GM12878 (cell line): ENCODE measurements around the gene UMPS. TPM values are rescaled to one million over a fixed set of nuclear protein-coding genes. Genes with fewer than 3 reads are reported as not detected.

ENCODE experiments used
- ATAC-seq: fragments of 200-7000 bp; cut with Tn5 transposase; 3 replicates; pipeline ENCODE4 v1.9.1; 2020; ENCODE audit warnings: mild to moderate bottlenecking, moderate library complexity
- BruUV-seq: library from RNA; stranded (reverse); fragments of 400-500 nt; replicated peaks from 2 replicates; lab custom pipeline; 2021; lab: Mats Ljungman, UMichigan
- CTCF ChIA-PET: fragments of 300-600 bp; sonication (Branson Sonifier 250); formaldehyde crosslinking; extraction: SDS; loops from one replicate; lab custom pipeline; 2021; ENCODE audit warnings: inconsistent platforms; lab: Yijun Ruan, JAX
- POLR2A ChIA-PET: fragments of 350-600 bp; formaldehyde crosslinking; extraction: SDS; loops from one replicate; lab custom pipeline; 2021; ENCODE audit warnings: inconsistent platforms; lab: Charles Lee
- RAD21 ChIA-PET: fragments of 300-600 bp; sonication (Branson Sonifier 250); formaldehyde crosslinking; loops from one replicate; lab custom pipeline; 2023; ENCODE audit warnings: antibody characterized with exemption; ENCODE audit not compliant: unreplicated experiment; lab: Charles Lee
- SMC1A ChIA-PET: fragments of 300-600 bp; sonication (Branson Sonifier 250); formaldehyde crosslinking; loops from one replicate; lab custom pipeline; 2023; ENCODE audit not compliant: unreplicated experiment, uncharacterized antibody; lab: Charles Lee
- DNase-seq: peaks from one replicate; pipeline ENCODE4 v3.0.0-alpha.2; 2011; ENCODE audit warnings: low read depth, low spot score
- FAIRE-seq: peaks from 3 replicates; lab custom pipeline; 2011; peaks lifted over from hg19 to GRCh38; lab: Jason Lieb, UNC
- H2AFZ ChIP-seq: 2 replicates; pipeline ENCODE4 v1.6.0; 2011; ENCODE audit warnings: low read depth, low read length, control low read depth; ENCODE audit not compliant: control insufficient read depth
- H3K27ac ChIP-seq: 2 replicates; pipeline ENCODE4 v1.5.1; 2011; ENCODE audit warnings: control low read depth; ENCODE audit not compliant: control insufficient read depth, insufficient read depth
- H3K27me3 ChIP-seq, 2 experiments: replicated peaks in 1 of 2; 2 replicates each; pipeline versions ENCODE4 v1.6.0 to v1.6.1; 2011; ENCODE audit warnings: low read length in 1 of 2; ENCODE audit not compliant: control insufficient read depth in 2 of 2, insufficient read depth in 2 of 2
- H3K36me3 ChIP-seq, 2 experiments: 2 replicates each; pipeline ENCODE4 v1.5.1; 2011; ENCODE audit warnings: low read length in 1 of 2; ENCODE audit not compliant: control insufficient read depth in 2 of 2, insufficient read depth in 2 of 2
- H3K4me1 ChIP-seq: 2 replicates; pipeline ENCODE4 v1.6.1; 2011; ENCODE audit warnings: mild to moderate bottlenecking, low read length, moderate library complexity, mixed read lengths; ENCODE audit not compliant: control insufficient read depth, insufficient read depth
- H3K4me2 ChIP-seq: 2 replicates; pipeline ENCODE4 v1.6.0; 2011; ENCODE audit warnings: control low read depth; ENCODE audit not compliant: control insufficient read depth, insufficient read depth
- H3K4me3 ChIP-seq: fragments of 200-600 bp; sonication (generic); 2 replicates; pipeline ENCODE4 v1.5.1; 2016
- H3K79me2 ChIP-seq: 2 replicates; pipeline ENCODE4 v1.6.0; 2011; ENCODE audit warnings: low read length; ENCODE audit not compliant: control insufficient read depth, insufficient read depth
- H3K9ac ChIP-seq: 2 replicates; pipeline ENCODE4 v1.8.0; 2011; ENCODE audit warnings: low read length, control low read depth, mixed read lengths; ENCODE audit not compliant: control insufficient read depth, insufficient read depth
- H3K9me3 ChIP-seq: replicated peaks from 3 replicates; pipeline ENCODE4 v1.5.1; 2011; ENCODE audit warnings: mild to moderate bottlenecking, low read length; ENCODE audit not compliant: control insufficient read depth, insufficient read depth
- H4K20me1 ChIP-seq: 2 replicates; pipeline ENCODE4 v1.6.0; 2011; ENCODE audit not compliant: control insufficient read depth, insufficient read depth
- CHD4 ChIP-seq: fragments of 200-600 bp; sonication (generic); IDR thresholded peaks from 2 replicates; pipeline ENCODE4 v1.6.1; 2016; ENCODE audit warnings: mild to moderate bottlenecking
- CTCF ChIP-seq, 3 experiments: IDR thresholded peaks in 2 of 3; conservative IDR thresholded peaks in 1 of 3; 2 replicates each; pipeline ENCODE4 v1.5.1; 2011; ENCODE audit warnings: low read depth in 3 of 3, low read length in 3 of 3, mild to moderate bottlenecking in 3 of 3, control low read depth in 2 of 3, moderate library complexity in 2 of 3, inconsistent platforms in 1 of 3, mixed read lengths in 1 of 3; ENCODE audit not compliant: control insufficient read depth in 2 of 3, insufficient read depth in 1 of 3; ENCODE audit errors: extremely low read depth in 1 of 3
- KLF5 ChIP-seq: fragments of 450-650 bp; IDR thresholded peaks from 2 replicates; pipeline ENCODE4 v1.6.1; 2014; ENCODE audit warnings: mild to moderate bottlenecking; ENCODE audit not compliant: partially characterized antibody
- MEF2A ChIP-seq: IDR thresholded peaks from 2 replicates; pipeline ENCODE4 v1.6.1; 2011; ENCODE audit warnings: low read depth, mild to moderate bottlenecking, low read length, moderate library complexity; ENCODE audit not compliant: insufficient read depth
- MTA3 ChIP-seq: IDR thresholded peaks from 2 replicates; pipeline ENCODE4 v1.6.1; 2012; ENCODE audit warnings: low read length, inconsistent platforms, borderline replicate concordance
- NR2C2 ChIP-seq: IDR thresholded peaks from 2 replicates; pipeline ENCODE4 v1.6.1; 2011; ENCODE audit warnings: borderline replicate concordance, low read depth; ENCODE audit not compliant: control insufficient read depth, insufficient read length
- SP1 ChIP-seq: IDR thresholded peaks from one replicate; pipeline ENCODE4 v1.6.1; 2011; ENCODE audit warnings: low read depth, low read length
- TBL1XR1 ChIP-seq: IDR thresholded peaks from 2 replicates; pipeline ENCODE4 v1.6.1; 2012; ENCODE audit warnings: low read depth, low read length, improper control_type of control experiment
- ZNF24 ChIP-seq: fragments of 450-650 bp; IDR thresholded peaks from 2 replicates; pipeline ENCODE4 v1.6.1; 2017; ENCODE audit warnings: antibody characterized with exemption, mild to moderate bottlenecking
- ZNF384 ChIP-seq: IDR thresholded peaks from 2 replicates; pipeline ENCODE4 v1.6.1; 2012; ENCODE audit warnings: low read depth, mild to moderate bottlenecking, low read length, improper control_type of control experiment, borderline replicate concordance
- WGBS: methylation state at CpG from one replicate; pipeline ENCODE4 v1.1.6; 2016; ENCODE audit warnings: low lambda C conversion rate; ENCODE audit not compliant: insufficient replicate concordance, insufficient coverage; ENCODE audit errors: missing lambda C conversion rate; 5-methylcytosine and 5-hydroxymethylcytosine counted together
- in situ Hi-C: fragments of 300-500 bp; cut with MboI; formaldehyde crosslinking; loops from 9 replicates; pipeline ENCODE4 v1.14.3; 2018; ENCODE audit warnings: mixed read lengths
- intact Hi-C: fragments of 100-400 bp; cut with micrococcal nuclease; formaldehyde crosslinking; loops from one replicate; pipeline ENCODE4 v1.14.2; 2022; ENCODE audit not compliant: unreplicated experiment
- polyA plus RNA-seq, 11 experiments: library from polyadenylated mRNA; depleted of rRNA in 4 of 11; unstranded in 6 of 11; stranded (reverse) in 5 of 11; fragments of >200 nt; fragmentation: Nextera tagmentation in 4 of 11; fragmentation: Illumina TruSeq in 1 of 11; extraction: Ambion mirVana in 4 of 11; extraction: Trizol in 1 of 11; gene quantifications; 1 replicate in 1 of 11; 2 replicates in 10 of 11; pipeline versions ENCODE4 v1.2.1 to v1.2.3, GENCODE V29; 2011 to 2016; ENCODE audit warnings: inconsistent platforms in 2 of 11, missing spikeins in 2 of 11, low read depth in 1 of 11
- total RNA-seq, 4 experiments: library from RNA; depleted of rRNA in 3 of 4; stranded (reverse); fragments of >200 nt in 3 of 4; fragmentation: Illumina TruSeq in 1 of 4; extraction: Trizol in 1 of 4; gene quantifications; 2 replicates each; pipeline versions ENCODE4 v1.2.1 to v1.2.3, GENCODE V29; 2013 to 2021
- TF ChIP-seq, protein P1 (sequence below): IDR thresholded peaks from 2 replicates; pipeline ENCODE4 v1.6.1; 2012; ENCODE audit warnings: low read length, inconsistent platforms
- TF ChIP-seq, protein P2 (sequence below): IDR thresholded peaks from 2 replicates; pipeline ENCODE4 v1.6.1; 2011; ENCODE audit warnings: borderline replicate concordance, low read depth, mild to moderate bottlenecking, moderate library complexity, mixed read lengths, low read length; ENCODE audit not compliant: insufficient read depth; ENCODE audit errors: extremely low read length

The UMPS gene
- total and polyA plus RNA-seq, 10 of the 15 experiments (the other 5 are each of a cell fraction or from before 2014, with no cell fraction given) = 30.6 to 82.8 (median 49.5) TPM

GRCh38 chr3:124761935-124762660, 31.8 kb downstream of the UMPS start:
- POLR2A ChIA-PET = interaction anchor here (1.1 kb wide), 1 partner anchor 142 kb away, joined by 3 read pairs; no protein-coding TSS in a partner anchor
- intact Hi-C loops = loop anchor here (1.0 to 5.0 kb wide), 3 partner anchors 139 to 675 kb away; no protein-coding TSS in a partner anchor

More at GRCh38 chr3:124761935-124762660, 31.8 kb downstream of the UMPS start:
- ChIA-PET SMC1A (interaction anchor here (0.7 to 10.3 kb wide), 25 partner anchors 8 to 708 kb away, joined by 3 to 242 read pairs (median 5); no protein-coding TSS in a partner anchor), CTCF (interaction anchor here (0.6 to 14.8 kb wide), 34 partner anchors 9 to 824 kb away, joined by 3 to 551 read pairs (median 9); partner anchors contain the start of gene MUC13), RAD21 (interaction anchor here (0.5 to 7.0 kb wide), 18 partner anchors 8 to 823 kb away, joined by 3 to 174 read pairs (median 8); no protein-coding TSS in a partner anchor)
- H3K4me1 ChIP-seq = no peaks in the 10 kb centered on the region
- H3K36me3 ChIP-seq = no peaks in the 10 kb centered on the region
- no TSS peak for BruUV-seq
- no peak overlapping the region for H3K4me2 ChIP-seq
- in situ Hi-C loops = loop anchor here (5.0 kb wide), 3 partner anchors 140 to 825 kb away; no protein-coding TSS in a partner anchor
- FAIRE-seq (no peak), ATAC-seq (no peak), DNase-seq (no peak)
- no peak overlapping the region for H3K4me3 ChIP-seq
- H3K79me2 ChIP-seq = no peaks in the 10 kb centered on the region
- no peak overlapping the region for H3K27ac ChIP-seq
- TF ChIP-seq NR2C2 (no peak), MTA3 (no peak), ZNF24 (no peak), MEF2A (no peak), SP1 (no peak), CTCF (IDR thresholded peaks at IDR 0.05 in 2 of 3, conservative IDR thresholded peaks at IDR 0.05 in 1 of 3; ENCODE audit: control insufficient read depth in 2 of 3, extremely low read depth in 1 of 3, insufficient read depth in 1 of 3, low read depth in 3 of 3, low read length in 3 of 3) (no peak), KLF5 (no peak), ZNF384 (no peak), CHD4 (no peak), TBL1XR1 (no peak)
- TF ChIP-seq, protein P1, sequence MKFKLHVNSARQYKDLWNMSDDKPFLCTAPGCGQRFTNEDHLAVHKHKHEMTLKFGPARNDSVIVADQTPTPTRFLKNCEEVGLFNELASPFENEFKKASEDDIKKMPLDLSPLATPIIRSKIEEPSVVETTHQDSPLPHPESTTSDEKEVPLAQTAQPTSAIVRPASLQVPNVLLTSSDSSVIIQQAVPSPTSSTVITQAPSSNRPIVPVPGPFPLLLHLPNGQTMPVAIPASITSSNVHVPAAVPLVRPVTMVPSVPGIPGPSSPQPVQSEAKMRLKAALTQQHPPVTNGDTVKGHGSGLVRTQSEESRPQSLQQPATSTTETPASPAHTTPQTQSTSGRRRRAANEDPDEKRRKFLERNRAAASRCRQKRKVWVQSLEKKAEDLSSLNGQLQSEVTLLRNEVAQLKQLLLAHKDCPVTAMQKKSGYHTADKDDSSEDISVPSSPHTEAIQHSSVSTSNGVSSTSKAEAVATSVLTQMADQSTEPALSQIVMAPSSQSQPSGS = no peak
- TF ChIP-seq, protein P2, sequence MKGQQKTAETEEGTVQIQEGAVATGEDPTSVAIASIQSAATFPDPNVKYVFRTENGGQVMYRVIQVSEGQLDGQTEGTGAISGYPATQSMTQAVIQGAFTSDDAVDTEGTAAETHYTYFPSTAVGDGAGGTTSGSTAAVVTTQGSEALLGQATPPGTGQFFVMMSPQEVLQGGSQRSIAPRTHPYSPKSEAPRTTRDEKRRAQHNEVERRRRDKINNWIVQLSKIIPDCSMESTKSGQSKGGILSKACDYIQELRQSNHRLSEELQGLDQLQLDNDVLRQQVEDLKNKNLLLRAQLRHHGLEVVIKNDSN = no peak
- H3K9me3 ChIP-seq = no peaks in the 10 kb centered on the region
- H3K9ac ChIP-seq = no peak overlapping the region
- WGBS = 35% methylated on average over 6 of the region's 6 CpGs
- H2AFZ ChIP-seq = no peak overlapping the region
- H4K20me1 ChIP-seq = no peaks in the 10 kb centered on the region
- H3K27me3 ChIP-seq = no peaks in the 10 kb centered on the region; a peak in 2 of 4 replicates
